Activated T-cell treated with anti-CD3 and anti-CD28 coated beads, Interleukin-2, amount 50 U/mL, for 72 hours (primary cell): ENCODE results near the gene COPA. TPM values are rescaled to one million over a fixed set of nuclear protein-coding genes. Genes with fewer than 3 reads are reported as not detected.
A peak's percentile ranks its signal among the peaks of the same experiment; 100 is the strongest.

Source experiments
- ATAC-seq, 2 donors: fragments of 150-1000 bp; cut with Tn5 transposase; replicated peaks in 1 of 2; 2 replicates each; pipeline ENCODE4 v1.10.0; 2021; ENCODE audit warnings: moderate library complexity in 2 of 2, mild to moderate bottlenecking in 1 of 2
- DNase-seq, 2 donors: peaks; one replicate each; pipeline ENCODE4 v3.0.0; 2021 to 2022; ENCODE audit warnings: mixed read lengths in 1 of 2
- H3K27ac Mint-ChIP-seq: one replicate; pipeline ENCODE4 v1.8.0; 2022; ENCODE audit warnings: mild to moderate bottlenecking, moderate library complexity, mixed read lengths
- H3K27me3 Mint-ChIP-seq: one replicate; pipeline ENCODE4 v1.8.0; 2022; ENCODE audit warnings: low read depth, mixed read lengths
- H3K36me3 Mint-ChIP-seq, 2 donors: one replicate each; pipeline ENCODE4 v1.8.0; 2022; ENCODE audit warnings: mixed read lengths in 2 of 2, mild to moderate bottlenecking in 1 of 2; ENCODE audit not compliant: insufficient read depth in 2 of 2
- H3K4me1 Mint-ChIP-seq: one replicate; pipeline ENCODE4 v1.8.0; 2022; ENCODE audit warnings: low read depth, mixed read lengths
- H3K4me3 Mint-ChIP-seq, 2 donors: one replicate each; pipeline ENCODE4 v1.8.0; 2022; ENCODE audit warnings: mild to moderate bottlenecking in 2 of 2, mixed read lengths in 2 of 2, moderate library complexity in 2 of 2
- H3K9me3 Mint-ChIP-seq, 2 donors: one replicate each; pipeline ENCODE4 v1.8.0; 2022; ENCODE audit warnings: mixed read lengths in 2 of 2
- total RNA-seq, 2 donors: library from RNA; stranded (reverse); gene quantifications; one replicate each; pipeline ENCODE4 v1.2.3, GENCODE V29; 2022

The COPA gene
- total RNA-seq, 2 donors from 2014 or later = 198 to 201 TPM

- H3K27me3 Mint-ChIP-seq = no peaks in the 10 kb centered on the region
- no peak overlapping the region for H3K4me3 Mint-ChIP-seq
- peaks cover 5 to 9% of the 10 kb centered on the region in 2 donors for H3K36me3 Mint-ChIP-seq
- no peaks in the 10 kb centered on the region for H3K9me3 Mint-ChIP-seq
- no peak overlapping the region for H3K27ac Mint-ChIP-seq
- peaks cover 14% of the 10 kb centered on the region for H3K4me1 Mint-ChIP-seq
- DNase-seq (no peak), ATAC-seq (no peak)
Measured at GRCh38 chr1:160359559-160360226, 16.6 kb upstream of the COPA start.

- Mint-ChIP-seq H3K27ac (peak overlapping the region; percentile 4), H3K9me3 (no peaks in the 10 kb centered on the region), H3K4me1 (peaks cover 14% of the 10 kb centered on the region), H3K27me3 (no peaks in the 10 kb centered on the region), H3K4me3 (no peak overlapping the region), H3K36me3 (peaks cover 12 to 19% of the 10 kb centered on the region in 2 donors)
- DNase-seq (no peak), ATAC-seq (no peak)
Measured at GRCh38 chr1:160358073-160358472, 15.0 kb upstream of the COPA start.

- Mint-ChIP-seq H3K36me3 (peaks cover 12 to 21% of the 10 kb centered on the region in 2 donors), H3K27me3 (no peaks in the 10 kb centered on the region), H3K27ac (no peak overlapping the region), H3K9me3 (no peaks in the 10 kb centered on the region), H3K4me3 (no peak overlapping the region), H3K4me1 (peaks cover 10% of the 10 kb centered on the region)
- ATAC-seq = no peak
- DNase-seq = no peak
Measured at GRCh38 chr1:160357286-160358002, 14.4 kb upstream of the COPA start.

- H3K27me3 Mint-ChIP-seq = no peaks in the 10 kb centered on the region
- ATAC-seq (no peak), DNase-seq (peak in 1 of 2 donors; percentile 6)
- peaks cover 12 to 26% of the 10 kb centered on the region in 2 donors for H3K36me3 Mint-ChIP-seq
- H3K27ac Mint-ChIP-seq = no peak overlapping the region
- H3K4me3 Mint-ChIP-seq = no peak overlapping the region
- peaks cover 4% of the 10 kb centered on the region for H3K4me1 Mint-ChIP-seq
- no peaks in the 10 kb centered on the region for H3K9me3 Mint-ChIP-seq
Measured at GRCh38 chr1:160354388-160354985, 11.4 kb upstream of the COPA start.

- ATAC-seq = no peak
- H3K27me3 Mint-ChIP-seq = no peaks in the 10 kb centered on the region
- no peak overlapping the region for H3K27ac Mint-ChIP-seq
- peaks cover 12 to 22% of the 10 kb centered on the region in 2 donors for H3K36me3 Mint-ChIP-seq
- no peak for DNase-seq
- peaks cover 4% of the 10 kb centered on the region for H3K4me1 Mint-ChIP-seq
- H3K9me3 Mint-ChIP-seq = no peaks in the 10 kb centered on the region
- no peak overlapping the region for H3K4me3 Mint-ChIP-seq
Measured at GRCh38 chr1:160353223-160353622, 10.2 kb upstream of the COPA start.

- peaks cover 9% of the 10 kb centered on the region for H3K4me1 Mint-ChIP-seq
- DNase-seq (no peak), ATAC-seq (no peak)
- no peaks in the 10 kb centered on the region for H3K9me3 Mint-ChIP-seq
- H3K4me3 Mint-ChIP-seq = no peak overlapping the region
- no peaks in the 10 kb centered on the region for H3K27me3 Mint-ChIP-seq
- no peak overlapping the region for H3K27ac Mint-ChIP-seq
- peaks cover 12 to 17% of the 10 kb centered on the region in 2 donors for H3K36me3 Mint-ChIP-seq
Measured at GRCh38 chr1:160352555-160352954, 9.5 kb upstream of the COPA start.

- ATAC-seq (no peak), DNase-seq (no peak)
- Mint-ChIP-seq H3K4me1 (peaks cover 13% of the 10 kb centered on the region), H3K4me3 (no peak overlapping the region), H3K27ac (no peak overlapping the region), H3K9me3 (no peaks in the 10 kb centered on the region), H3K36me3 (peaks cover 12 to 17% of the 10 kb centered on the region in 2 donors), H3K27me3 (no peaks in the 10 kb centered on the region)
Measured at GRCh38 chr1:160351629-160352028, 8.6 kb upstream of the COPA start.

- no peak for ATAC-seq
- Mint-ChIP-seq H3K27ac (no peak overlapping the region), H3K27me3 (no peaks in the 10 kb centered on the region), H3K36me3 (peaks cover 8 to 12% of the 10 kb centered on the region in 2 donors), H3K9me3 (no peaks in the 10 kb centered on the region), H3K4me3 (no peak overlapping the region), H3K4me1 (peaks cover 27% of the 10 kb centered on the region)
- no peak for DNase-seq
Measured at GRCh38 chr1:160346958-160347357, 3.9 kb upstream of the COPA start.

- Mint-ChIP-seq H3K4me1 (peaks cover 32% of the 10 kb centered on the region), H3K9me3 (no peaks in the 10 kb centered on the region), H3K36me3 (peaks cover 8 to 12% of the 10 kb centered on the region in 2 donors), H3K4me3 (no peak overlapping the region), H3K27ac (no peak overlapping the region), H3K27me3 (no peaks in the 10 kb centered on the region)
- no peak for ATAC-seq
- no peak for DNase-seq
Measured at GRCh38 chr1:160346463-160346862, 3.4 kb upstream of the COPA start.

- peak overlapping the region; percentile 99 for H3K27ac Mint-ChIP-seq
- peaks cover 11 to 12% of the 10 kb centered on the region in 2 donors for H3K36me3 Mint-ChIP-seq
- no peak for DNase-seq
- H3K9me3 Mint-ChIP-seq = no peaks in the 10 kb centered on the region
- no peak for ATAC-seq
- H3K4me1 Mint-ChIP-seq = peaks cover 45% of the 10 kb centered on the region
- H3K4me3 Mint-ChIP-seq = peak overlapping the region; percentile 96 to 97
- no peaks in the 10 kb centered on the region for H3K27me3 Mint-ChIP-seq
Measured at GRCh38 chr1:160344936-160345335, 1.9 kb upstream of the COPA start.

- peaks cover 45% of the 10 kb centered on the region for H3K4me1 Mint-ChIP-seq
- peak overlapping the region; percentile 99 for H3K27ac Mint-ChIP-seq
- H3K9me3 Mint-ChIP-seq = no peaks in the 10 kb centered on the region
- peak overlapping the region; percentile 96 to 97 for H3K4me3 Mint-ChIP-seq
- ATAC-seq (no peak), DNase-seq (no peak)
- H3K27me3 Mint-ChIP-seq = no peaks in the 10 kb centered on the region
- peaks cover 14 to 15% of the 10 kb centered on the region in 2 donors for H3K36me3 Mint-ChIP-seq
Measured at GRCh38 chr1:160344241-160344640, 1.2 kb upstream of the COPA start.

GRCh38 chr1:160342526-160342925, 524 bp downstream of the COPA start:
- H3K4me1 Mint-ChIP-seq = peaks cover 39% of the 10 kb centered on the region
- peak overlapping the region; percentile 96 to 97 for H3K4me3 Mint-ChIP-seq
- H3K9me3 Mint-ChIP-seq = no peaks in the 10 kb centered on the region
- H3K27me3 Mint-ChIP-seq = no peaks in the 10 kb centered on the region
- peak overlapping the region; percentile 99 for H3K27ac Mint-ChIP-seq
- DNase-seq (peak in 1 of 2 donors; percentile 8), ATAC-seq (no peak)
- H3K36me3 Mint-ChIP-seq = peaks cover 23 to 26% of the 10 kb centered on the region in 2 donors

GRCh38 chr1:160340866-160341265, 2.2 kb downstream of the COPA start:
- Mint-ChIP-seq H3K36me3 (peaks cover 21 to 26% of the 10 kb centered on the region in 2 donors), H3K9me3 (no peaks in the 10 kb centered on the region), H3K4me1 (peaks cover 35% of the 10 kb centered on the region), H3K27me3 (no peaks in the 10 kb centered on the region), H3K4me3 (peak overlapping the region; percentile 32 to 97), H3K27ac (peak overlapping the region; percentile 74)
- ATAC-seq = no peak
- DNase-seq = no peak
